Superior temporal gyrus (tissue), 1 donor: Measurements from ENCODE around the gene ITGA8.
"Not testable (repeated sequence)": the region's sequence is repeated elsewhere in the genome, so short reads cannot be mapped to it uniquely, and the experiment has no call there.

Experiments
- DNase-seq: peaks from one replicate; pipeline ENCODE4 v3.0.0-alpha.2; 2016; ENCODE audit errors: extremely low spot score

The ITGA8 gene

DNA sequence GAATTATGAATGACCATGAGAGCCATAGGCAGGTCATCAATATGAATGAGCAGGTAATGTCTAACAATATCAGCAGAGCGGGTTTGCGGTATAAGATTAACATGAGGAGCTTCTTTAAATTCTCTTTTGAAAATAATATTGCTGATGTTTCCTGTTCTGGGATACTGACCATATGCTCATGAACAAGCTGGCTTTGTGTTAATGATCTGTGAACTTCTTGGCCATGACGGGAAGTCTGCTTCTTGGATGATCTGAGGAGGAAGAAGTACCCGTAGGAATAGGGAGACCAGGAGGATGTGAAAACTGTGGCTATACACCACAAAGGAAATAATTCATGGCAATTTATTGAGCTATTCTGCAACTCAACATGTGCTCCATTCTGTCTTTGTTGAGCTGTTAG is 38.6 kb downstream of the ITGA8 start:
- DNase-seq, result no peak

DNA sequence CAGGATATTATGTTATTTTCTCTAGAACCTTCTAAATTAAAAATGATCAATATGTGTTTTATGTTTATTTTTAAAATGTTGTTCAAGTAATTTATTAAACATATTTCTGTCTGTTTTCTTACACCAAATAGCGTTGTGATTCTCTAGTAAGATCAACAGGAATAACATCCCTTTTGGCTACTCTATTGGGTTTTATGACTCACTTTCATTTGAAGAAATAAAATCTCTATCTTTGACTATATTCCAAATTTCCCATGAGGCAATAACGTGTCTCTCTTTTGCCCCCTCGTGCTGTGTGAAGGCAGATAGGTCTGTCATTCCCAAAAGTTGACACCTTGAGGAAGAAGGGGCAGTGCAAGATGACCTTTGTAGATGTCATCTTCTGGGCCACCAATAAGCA is 40.9 kb downstream of the ITGA8 start:
- DNase-seq, result no peak

DNA sequence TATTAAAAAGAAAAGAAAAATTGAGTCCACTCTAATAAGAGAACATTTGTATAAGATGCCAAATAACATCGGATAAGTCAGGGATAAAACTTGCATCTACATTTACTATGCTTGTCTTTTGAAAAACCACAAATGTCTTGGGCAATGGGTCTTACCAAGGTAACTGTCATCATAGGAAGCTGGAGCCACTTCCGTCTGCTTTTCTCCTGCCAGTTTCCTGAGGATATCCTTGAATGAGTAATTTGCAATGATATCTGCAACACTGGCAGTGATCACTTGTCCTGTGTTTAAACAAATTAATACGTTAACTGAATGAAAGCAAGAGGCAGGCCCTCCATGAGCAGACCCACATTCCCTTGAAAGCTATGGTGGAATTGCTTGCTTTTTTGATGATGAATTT is 47.3 kb downstream of the ITGA8 start:
- DNase-seq, result no peak

DNA sequence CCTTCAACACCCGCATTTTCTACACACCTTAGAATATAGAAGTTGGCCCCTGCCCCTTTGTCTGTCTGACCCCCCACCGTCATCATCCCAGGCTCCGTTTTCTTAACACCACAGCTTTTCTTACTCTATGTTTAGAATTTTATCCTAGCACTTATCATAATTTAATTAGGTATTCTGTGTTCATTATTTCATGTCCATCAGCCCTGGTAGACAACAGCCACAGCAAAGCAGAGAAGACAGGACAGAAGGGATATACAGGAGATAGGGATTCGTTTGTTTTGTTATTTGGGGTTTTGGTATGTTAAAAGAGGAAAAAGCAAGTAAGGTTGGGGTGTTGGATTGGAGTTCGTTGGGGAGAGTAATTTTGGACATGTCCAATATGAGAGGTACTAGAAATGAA is 48.8 kb downstream of the ITGA8 start:
- DNase-seq, result no peak

DNA sequence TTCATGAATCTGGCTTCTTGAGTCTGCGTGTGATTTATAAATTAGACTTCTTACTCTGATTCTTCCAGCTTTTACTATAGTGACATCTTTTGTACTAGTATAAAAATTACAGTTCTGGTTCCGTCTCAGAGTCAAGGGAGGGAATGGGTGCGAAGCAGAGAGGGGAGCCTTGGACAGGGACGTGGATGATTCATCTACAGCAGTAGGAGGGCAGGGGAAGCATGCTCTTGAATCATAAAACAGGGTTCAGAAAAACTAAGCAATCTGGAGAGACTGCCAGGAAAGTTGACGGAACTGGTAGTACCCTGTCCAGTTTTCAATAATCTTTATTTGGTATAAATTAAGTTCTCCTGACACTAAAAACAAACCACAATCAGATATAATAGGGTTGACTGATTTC is 58.1 kb downstream of the ITGA8 start:
- DNase-seq, result no peak

DNA sequence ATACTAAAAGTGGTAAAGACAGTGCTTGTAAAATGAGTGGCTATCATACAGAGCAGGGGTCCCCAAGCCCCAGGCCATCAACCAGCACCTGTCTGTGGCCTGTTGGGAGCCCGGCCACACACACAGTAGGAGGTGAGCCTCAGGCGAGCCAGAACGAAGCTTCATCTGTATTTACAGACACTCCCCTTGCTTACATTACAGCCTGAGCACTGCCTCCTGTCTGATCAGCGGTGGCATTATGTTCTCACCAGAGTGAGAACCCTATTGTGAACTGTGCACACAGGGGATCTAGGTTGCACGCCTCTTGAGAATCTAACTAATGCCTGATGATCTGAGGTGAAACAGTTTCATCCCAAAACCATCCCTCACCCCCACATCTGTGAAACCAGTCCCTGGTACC is 58.7 kb downstream of the ITGA8 start:
- no peak for DNase-seq

DNA sequence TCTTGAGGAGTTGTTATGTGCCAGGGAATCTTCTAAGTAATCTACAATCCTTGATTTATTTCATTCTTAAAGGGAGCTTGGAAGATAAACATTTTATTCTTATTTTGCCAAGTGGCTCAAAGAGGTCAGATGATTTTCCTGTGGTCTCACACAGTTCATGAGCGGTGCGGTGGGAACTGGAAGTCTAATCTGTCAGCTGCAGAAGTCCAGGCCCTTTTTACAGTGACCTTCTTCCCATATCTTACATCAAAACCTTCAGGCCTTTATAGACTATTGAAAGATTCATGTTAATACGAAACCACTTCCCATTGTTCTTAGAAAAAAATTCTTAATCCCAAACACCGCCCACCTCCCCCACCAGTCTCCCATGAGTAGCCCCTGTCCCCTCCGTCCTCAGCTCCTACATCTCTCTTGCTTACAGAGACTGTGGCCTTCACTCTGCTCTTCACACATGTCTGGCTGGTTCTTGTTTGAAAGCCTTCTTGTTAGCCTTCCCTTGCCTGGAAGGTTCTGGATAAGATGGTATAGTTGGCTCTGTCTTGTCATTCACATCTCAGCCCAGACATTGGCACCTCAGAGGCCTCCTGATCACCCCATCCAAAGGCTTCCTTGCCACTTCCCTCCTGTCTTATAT is 61.5 kb downstream of the ITGA8 start:
- DNase-seq, result no peak

DNA sequence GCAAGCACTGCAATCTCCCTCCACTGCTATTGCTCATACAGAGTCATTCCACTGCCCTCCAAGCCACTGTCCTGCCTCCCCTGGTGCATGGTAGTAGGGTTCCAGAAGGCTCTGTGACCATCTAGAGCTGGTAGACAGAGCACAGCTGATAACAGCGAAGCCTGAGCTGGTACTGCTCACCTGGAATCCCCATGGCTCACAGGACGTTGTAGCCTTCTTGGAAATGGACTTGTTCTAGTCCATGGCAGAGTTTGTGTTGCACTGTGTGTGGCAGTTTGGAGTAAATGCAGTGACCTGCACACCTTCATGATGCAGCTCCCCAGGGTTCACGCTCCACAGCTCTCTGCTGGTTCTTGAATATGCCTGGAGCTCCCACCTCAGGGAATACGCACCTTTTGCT is 67.0 kb downstream of the ITGA8 start:
- no peak for DNase-seq

DNA sequence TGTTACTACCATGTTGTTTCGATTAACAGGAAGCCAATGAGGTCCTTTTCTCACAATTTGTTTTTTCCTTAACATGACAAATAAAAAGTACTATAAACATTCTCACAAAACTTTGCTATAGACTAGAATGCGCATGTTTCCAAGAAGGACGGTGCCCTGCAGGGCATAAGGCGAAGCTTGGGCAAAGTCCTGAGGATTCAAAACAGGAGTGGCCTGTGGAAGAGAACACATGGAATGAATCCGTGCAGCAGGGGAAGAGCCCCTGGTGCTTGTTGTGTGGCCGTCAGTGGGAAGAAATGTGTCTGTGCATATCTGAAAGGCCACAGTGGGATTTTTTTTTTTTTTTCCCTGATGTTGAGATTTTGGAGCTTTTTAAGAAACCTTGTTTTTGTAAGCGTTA is 67.6 kb downstream of the ITGA8 start:
- no peak for DNase-seq

DNA sequence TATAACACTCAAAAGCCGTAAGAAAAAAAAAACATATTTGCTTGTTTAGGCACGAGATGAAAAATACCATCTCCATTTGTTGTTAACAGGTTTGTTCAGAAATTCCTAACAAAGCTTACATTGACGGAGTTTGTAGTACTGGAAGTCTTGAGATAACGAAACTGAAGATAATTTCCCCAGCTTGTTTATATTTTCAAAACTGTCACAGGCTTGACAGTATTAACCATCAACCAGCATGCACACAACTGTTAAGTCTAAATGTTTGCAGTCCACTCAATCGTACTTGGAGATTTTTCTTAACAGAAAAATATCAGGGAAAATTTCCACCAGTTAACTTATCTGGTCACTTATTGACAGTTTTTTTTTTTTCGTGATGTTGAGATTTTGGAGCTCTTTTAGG is 68.5 kb downstream of the ITGA8 start:
- no peak for DNase-seq

DNA sequence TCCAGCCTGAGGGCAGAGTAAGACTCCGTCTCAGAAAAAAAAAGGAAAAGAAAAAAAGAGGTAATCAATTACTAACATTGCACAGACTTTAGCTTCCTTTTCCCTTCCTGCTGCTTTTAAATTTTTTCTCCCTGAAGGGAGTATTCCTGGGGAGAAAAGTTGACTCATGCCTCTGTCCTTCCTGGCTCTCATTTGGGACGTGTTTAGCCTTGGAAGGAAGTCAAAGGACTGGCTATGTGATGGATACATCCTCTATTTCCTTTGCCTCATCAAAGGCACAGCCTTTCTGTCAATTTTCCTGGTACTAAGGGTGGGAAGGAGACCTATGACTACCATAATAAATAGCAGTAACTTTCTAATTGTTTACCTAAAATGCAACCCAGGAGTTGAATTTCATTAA is 77.6 kb downstream of the ITGA8 start:
- no peak for DNase-seq

DNA sequence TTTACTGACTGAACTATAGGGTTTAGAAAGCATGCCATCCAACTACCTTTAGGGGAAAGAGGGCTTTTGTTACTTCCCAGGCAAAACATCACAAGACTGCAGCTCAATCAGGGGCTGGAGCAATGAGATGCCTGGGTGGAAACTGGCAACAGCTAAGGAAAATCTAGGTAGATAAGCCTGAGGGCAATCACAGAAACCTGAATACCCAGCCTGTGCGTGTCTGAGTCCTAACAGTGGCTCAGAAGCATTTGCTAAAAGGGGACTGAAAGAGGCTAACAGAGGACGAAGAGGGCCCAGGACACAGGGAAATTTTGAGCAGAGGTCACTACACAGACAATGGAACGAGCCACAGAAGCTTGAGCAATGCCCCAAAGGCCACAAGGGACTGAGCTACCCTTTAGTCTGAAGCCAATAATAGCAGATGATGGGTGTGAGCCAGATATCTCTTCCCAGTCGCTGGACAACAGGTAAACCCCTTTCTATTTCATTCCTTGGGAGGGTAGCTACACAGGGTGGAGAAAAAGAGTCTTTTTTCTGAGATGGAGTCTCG is 79.1 kb downstream of the ITGA8 start:
- no peak for DNase-seq

DNA sequence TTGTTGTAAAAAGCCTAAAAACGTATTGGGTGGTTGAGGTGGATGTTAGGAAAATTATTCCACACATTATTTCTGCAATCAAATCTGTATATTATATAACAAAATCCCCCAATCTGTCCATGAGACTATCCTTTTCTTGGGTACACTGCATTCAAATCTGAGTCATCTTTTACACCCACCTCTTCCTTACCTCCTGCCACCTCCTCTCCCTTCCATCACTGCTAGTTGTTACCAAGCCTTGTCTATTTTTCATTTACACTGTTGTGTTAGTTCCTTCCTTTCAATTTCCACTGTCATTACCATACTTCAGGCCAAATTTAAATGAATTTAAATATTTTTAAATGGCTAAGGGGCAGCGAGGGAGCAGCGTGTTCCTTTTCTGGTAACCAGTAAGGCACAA is 83.3 kb downstream of the ITGA8 start:
- DNase-seq, result peak; percentile 47

DNA sequence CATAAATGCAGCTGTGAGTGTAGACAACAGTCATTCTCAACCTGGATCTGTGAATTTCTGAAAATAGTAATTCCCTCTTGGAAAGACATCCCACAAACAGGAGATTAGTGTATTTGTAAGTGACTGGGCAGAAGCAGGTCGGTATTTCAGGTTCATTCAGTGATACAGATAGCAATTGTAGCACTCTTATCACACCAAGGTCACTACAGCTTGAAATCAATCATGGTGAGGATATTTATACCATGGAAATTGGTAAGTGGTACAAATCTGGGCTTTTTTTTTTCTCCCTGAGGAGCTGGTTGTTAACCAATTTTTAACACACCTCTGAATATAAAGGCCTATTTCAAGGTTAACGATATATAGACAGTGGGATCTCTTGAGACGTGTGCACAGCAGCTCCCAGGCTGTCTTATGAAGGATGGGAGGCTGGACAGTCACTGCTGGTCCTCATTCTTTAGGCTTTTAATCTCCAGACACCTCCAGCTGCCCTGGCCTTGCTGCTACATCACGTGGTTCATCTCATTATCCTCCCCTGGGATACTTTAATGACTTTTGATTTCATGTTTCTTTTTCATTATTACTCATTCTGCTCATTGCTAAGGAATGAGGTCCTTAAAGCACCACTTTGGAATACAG is 87.1 kb downstream of the ITGA8 start:
- no peak for DNase-seq

DNA sequence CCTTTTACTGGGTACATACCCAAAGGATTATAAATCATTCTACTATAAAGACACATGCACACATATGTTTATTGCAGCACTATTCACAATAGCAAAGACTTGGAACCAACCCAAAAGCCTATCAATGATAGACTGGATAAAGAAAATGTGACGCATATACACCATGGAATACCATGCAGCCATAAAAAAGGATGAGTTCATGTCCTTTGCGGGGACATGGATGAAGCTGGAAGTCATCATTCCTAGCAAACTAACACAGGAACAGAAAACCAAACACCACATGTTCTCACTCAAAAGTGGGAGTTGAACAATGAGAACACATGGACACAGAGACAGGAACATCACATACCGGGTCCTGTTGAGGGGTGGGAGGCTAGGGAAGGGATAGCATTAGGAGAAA is 88.5 kb downstream of the ITGA8 start:
- DNase-seq, result not testable (repeated sequence)

DNA sequence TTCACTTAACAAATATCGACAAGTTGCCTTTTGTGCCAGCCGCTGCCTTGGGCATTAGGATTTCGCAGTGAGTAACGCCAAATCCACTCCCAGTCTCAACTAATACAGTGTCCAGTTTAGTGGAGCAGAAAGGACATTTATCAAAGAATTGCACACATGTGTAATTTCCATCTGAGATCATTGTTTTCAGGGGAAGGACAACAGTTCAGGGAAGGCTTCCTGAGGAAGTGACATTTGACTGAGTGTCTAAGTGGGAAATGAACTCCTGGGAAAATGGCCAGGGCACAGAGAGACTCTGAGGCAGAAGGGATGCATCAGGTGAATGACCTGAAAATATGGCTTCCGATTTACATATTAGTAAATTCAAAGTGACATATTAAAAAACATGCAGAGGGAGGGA is 89.4 kb downstream of the ITGA8 start:
- DNase-seq, result no peak

DNA sequence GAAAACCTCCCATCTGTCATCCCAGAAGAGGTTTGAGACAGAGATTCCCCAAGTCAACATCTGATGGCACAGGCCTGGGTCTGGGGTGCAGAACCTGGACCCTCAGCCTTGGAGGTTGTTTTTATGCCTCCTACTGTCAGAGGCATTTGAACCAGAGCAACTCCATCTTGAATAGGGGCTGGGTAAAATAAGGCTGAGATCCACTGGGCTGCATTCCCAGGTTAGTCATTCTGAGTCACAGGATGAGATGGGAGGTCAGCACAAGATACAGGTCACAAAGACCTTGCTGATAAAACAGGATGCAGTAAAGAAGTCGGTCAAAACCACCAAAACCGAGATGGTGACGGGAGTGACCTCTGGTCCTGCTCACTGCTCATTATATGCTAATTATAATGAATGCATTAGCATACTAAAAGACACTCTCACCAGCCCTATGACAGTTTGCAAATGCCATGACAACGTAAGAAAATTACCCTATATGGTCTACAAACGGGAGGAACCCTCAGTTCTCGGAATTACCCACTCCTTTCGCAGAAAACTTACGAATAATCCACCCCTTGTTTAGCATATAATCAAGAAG is 92.0 kb downstream of the ITGA8 start:
- no peak for DNase-seq

DNA sequence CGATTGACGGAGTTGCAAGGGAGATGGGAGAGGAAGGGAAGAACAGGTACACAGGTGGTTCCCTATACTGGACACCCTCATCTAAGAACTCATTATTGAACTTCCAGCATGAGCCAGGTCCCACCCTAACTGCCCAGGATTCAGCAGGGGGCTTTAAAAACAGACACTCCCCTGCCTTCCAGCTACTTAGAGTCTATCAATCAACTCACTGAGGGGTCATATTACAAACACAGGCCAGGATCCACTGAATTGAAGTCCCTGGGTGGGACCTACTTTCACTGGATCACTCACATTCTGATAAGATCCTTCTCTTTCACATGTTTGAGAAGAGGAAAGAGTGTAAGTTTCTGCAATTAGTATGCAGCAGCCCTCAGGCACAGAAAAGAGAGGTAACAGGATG is 92.8 kb downstream of the ITGA8 start:
- no peak for DNase-seq

DNA sequence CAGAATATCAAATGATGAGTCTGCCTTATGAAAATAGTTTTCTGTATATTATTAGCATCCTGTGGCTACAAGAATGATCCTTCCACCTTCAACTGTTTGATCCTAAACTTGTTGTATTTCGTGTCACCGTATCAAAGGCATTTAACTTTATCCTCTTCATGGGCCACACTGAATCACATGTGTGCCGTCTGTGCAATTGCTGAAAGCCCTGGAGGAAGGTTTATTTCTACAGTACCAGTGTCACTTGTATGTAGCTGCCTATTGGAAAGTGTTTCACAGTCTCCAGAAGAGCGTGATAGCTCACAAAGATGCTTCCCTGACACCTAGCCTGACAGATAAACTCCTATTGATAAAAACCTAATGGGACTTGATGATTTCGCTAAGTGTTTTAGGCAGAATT is 94.5 kb downstream of the ITGA8 start:
- DNase-seq, result no peak

DNA sequence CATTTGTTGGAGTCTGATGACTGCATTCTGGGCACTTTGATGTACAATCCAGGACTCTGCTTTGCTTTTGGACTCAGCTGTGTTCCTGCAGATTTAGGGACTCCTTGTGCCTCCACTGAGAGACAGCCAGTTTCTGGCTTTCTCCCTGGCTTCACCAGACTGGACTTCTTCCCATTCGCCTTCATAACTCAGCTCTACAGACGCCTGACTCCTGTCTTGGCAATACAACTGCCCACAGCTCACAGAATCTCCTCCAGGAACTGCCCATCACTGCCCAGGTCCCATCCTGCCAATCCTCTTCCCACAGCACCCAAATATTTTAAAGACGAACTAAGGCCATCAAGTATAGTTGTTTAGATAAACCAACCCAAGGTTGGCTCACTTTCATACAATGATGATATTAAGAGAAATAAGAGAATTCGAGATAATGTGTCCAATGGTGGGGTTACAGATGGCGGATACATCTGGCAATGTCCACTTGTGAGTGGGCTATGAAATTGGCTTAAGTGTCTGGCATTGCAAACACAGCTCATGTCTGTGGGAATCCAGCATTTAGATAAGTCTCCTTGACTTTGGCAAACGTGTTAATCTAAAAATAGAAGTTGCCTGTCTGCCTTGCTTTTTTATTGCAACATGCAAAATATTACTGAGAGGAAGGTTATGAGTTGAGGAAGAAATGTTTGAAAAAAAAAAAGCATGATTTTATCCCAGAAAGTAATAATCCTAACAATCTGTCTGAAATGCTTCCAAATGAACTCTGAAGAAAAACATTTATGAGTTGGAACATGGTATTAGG is 95.1 kb downstream of the ITGA8 start:
- DNase-seq, result no peak

DNA sequence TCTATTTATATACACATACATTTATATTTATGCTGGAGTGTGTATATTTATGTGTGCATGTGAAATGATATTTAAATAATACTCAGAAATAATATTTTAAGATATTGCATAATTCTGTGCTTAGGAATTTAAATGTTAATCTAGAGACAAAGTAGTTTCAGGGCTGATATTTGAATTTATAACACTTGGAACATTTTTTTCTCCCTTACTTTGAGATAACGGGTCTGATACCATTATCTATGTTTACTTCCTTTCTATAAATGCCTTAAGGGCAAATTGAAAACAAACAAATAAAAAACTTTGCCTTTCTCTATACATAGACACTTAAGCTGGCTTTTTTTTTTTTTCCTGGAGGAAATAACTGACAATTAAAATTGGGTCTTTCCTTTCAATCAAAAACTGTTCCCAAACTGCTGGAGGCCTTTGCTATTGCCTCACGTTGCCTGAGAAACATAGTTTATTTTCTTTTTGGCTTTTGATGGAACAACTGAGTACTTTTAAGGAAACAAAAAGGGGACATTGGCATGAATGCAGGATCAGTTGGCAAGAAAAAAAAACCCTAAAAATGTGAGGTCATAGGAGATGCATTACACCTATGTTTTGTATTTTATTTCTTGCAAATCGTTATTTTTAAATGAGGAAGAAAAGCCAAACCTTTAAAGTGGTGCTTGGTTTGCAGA is 98.7 kb downstream of the ITGA8 start:
- no peak for DNase-seq

DNA sequence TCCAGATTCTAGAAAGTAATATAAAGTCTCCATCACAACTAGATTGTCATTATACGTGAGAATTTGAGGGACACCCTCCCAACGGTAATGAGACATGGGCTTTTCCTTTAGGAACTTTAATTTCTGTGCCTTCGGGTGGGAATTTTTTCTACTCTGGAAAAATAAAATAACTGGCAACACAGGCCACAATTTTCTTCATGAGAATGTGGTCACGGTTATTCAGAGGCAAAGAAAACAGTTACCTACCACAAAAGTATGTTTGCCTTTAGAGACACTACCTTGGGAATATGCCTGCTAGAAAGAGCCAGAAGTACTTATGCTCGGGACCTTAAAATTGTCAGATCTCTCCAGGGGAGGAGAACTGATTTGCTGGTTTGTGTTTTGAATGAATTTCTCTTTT is 99.4 kb downstream of the ITGA8 start:
- no peak for DNase-seq
